ENCODE measurements around the gene NDUFAF2.

Gene NDUFAF2

GRCh38 chr5:61160497-61160896, 215.5 kb downstream of the NDUFAF2 start:
- Histone ChIP-seq H3K9me3 (ENCODE audit: control insufficient read depth in 1 of 2, low read length in 2 of 2) (no peaks in the 10 kb centered on the region), H3K36me3 (ENCODE audit: control insufficient read depth in 1 of 2, insufficient read depth in 2 of 2, low read length in 2 of 2) (peaks cover 0 to 14% of the 10 kb centered on the region in 2 donors), H3K4me1 (ENCODE audit: control insufficient read depth in 1 of 2, insufficient read depth in 2 of 2, low read length in 2 of 2) (peaks cover 6 to 24% of the 10 kb centered on the region in 2 donors), H3K27me3 (ENCODE audit: low read depth, low read length) (no peaks in the 10 kb centered on the region), H3K27ac (ENCODE audit: low read length) (no peak overlapping the region), H3K4me3 (ENCODE audit: low read depth in 1 of 2, low read length in 2 of 2) (peak overlapping the region in 1 of 2 donors; percentile 95)

DNA sequence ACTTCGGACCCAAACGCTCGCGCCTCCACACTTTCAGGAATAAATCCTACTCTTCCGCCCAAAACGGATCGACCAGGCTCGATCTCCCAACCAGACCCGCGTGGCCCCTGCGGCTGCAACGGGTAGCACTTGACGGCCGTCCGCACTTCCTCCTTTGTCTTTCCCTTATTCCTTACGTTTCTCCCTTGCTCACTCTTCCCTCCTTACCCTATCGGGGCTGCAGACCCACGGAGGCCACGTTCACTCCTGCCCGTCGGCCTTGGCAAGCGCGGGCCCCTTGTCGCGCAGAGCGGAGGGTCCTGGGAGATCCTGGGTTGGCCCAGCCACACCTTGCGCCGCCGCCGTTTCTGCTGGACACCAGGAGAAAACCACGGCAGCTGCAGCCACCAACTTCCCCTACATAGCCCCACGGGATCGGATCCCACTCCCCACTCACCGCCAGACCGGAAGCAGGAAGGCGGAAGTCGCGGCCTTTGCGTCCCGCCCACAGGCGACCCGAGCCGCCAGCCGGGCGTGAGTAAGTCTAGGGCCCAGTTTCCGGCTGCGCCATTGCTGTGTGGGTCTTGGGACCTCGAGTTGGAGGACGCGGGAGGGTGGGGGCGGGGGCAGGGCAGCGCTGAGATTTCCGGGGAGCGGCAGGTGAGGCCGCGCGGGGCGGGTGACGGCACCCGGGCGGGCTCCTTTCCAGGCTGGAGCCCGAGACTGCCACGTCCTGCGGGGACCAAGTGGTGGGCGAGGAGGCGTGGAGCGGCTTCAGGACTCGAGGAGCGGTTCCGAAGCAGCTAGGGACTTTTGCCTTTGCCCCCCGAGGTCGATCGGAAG, 217.2 kb downstream of the NDUFAF2 start, which contains the start of gene SMIM15:
Gene SMIM15 (minus strand): TSS at position 459 of the 822 bp plus-strand sequence. CDS start 2,297 bp downstream, outside the sequence.
- Histone ChIP-seq H3K4me3 (ENCODE audit: low read depth in 1 of 2, low read length in 2 of 2) (peak within 1 kb of the TSS; percentile 95 to 97), H3K4me1 (ENCODE audit: control insufficient read depth in 1 of 2, insufficient read depth in 2 of 2, low read length in 2 of 2) (peaks cover 6 to 24% of the 10 kb centered on the region in 2 donors), H3K36me3 (ENCODE audit: control insufficient read depth in 1 of 2, insufficient read depth in 2 of 2, low read length in 2 of 2) (peaks cover 0 to 14% of the 10 kb centered on the region in 2 donors), H3K27me3 (ENCODE audit: low read depth, low read length) (no peaks in the 10 kb centered on the region), H3K27ac (ENCODE audit: low read length) (peak within 1 kb of the TSS; percentile 96), H3K9me3 (ENCODE audit: control insufficient read depth in 1 of 2, low read length in 2 of 2) (no peaks in the 10 kb centered on the region)

- Histone ChIP-seq H3K27me3 (ENCODE audit: low read depth, low read length) (no peaks in the 10 kb centered on the region), H3K4me3 (ENCODE audit: low read depth in 1 of 2, low read length in 2 of 2) (peak overlapping the region; percentile 95 to 97), H3K36me3 (ENCODE audit: control insufficient read depth in 1 of 2, insufficient read depth in 2 of 2, low read length in 2 of 2) (peaks cover 0 to 14% of the 10 kb centered on the region in 2 donors), H3K27ac (ENCODE audit: low read length) (peak overlapping the region; percentile 96), H3K9me3 (ENCODE audit: control insufficient read depth in 1 of 2, low read length in 2 of 2) (no peaks in the 10 kb centered on the region), H3K4me1 (ENCODE audit: control insufficient read depth in 1 of 2, insufficient read depth in 2 of 2, low read length in 2 of 2) (peaks cover 6 to 24% of the 10 kb centered on the region in 2 donors)
Measured at GRCh38 chr5:61162832-61163567, 218.0 kb downstream of the NDUFAF2 start.

- Histone ChIP-seq H3K9me3 (ENCODE audit: control insufficient read depth in 1 of 2, low read length in 2 of 2) (no peaks in the 10 kb centered on the region), H3K27me3 (ENCODE audit: low read depth, low read length) (no peaks in the 10 kb centered on the region), H3K36me3 (ENCODE audit: control insufficient read depth in 1 of 2, insufficient read depth in 2 of 2, low read length in 2 of 2) (peaks cover 0 to 14% of the 10 kb centered on the region in 2 donors), H3K27ac (ENCODE audit: low read length) (no peak overlapping the region), H3K4me3 (ENCODE audit: low read depth in 1 of 2, low read length in 2 of 2) (peak overlapping the region in 1 of 2 donors; percentile 95), H3K4me1 (ENCODE audit: control insufficient read depth in 1 of 2, insufficient read depth in 2 of 2, low read length in 2 of 2) (peaks cover 6 to 24% of the 10 kb centered on the region in 2 donors)
Measured at GRCh38 chr5:61163905-61164304, 218.9 kb downstream of the NDUFAF2 start.

- Histone ChIP-seq H3K4me1 (ENCODE audit: control insufficient read depth in 1 of 2, insufficient read depth in 2 of 2, low read length in 2 of 2) (peaks cover 0 to 7% of the 10 kb centered on the region in 2 donors), H3K9me3 (ENCODE audit: control insufficient read depth in 1 of 2, low read length in 2 of 2) (no peaks in the 10 kb centered on the region), H3K27ac (ENCODE audit: low read length) (no peak overlapping the region), H3K4me3 (ENCODE audit: low read depth in 1 of 2, low read length in 2 of 2) (no peak overlapping the region), H3K36me3 (ENCODE audit: control insufficient read depth in 1 of 2, insufficient read depth in 2 of 2, low read length in 2 of 2) (no peaks in the 10 kb centered on the region), H3K27me3 (ENCODE audit: low read depth, low read length) (no peaks in the 10 kb centered on the region)
Measured at GRCh38 chr5:61167382-61167781, 222.4 kb downstream of the NDUFAF2 start.

GRCh38 chr5:61168951-61169350, 223.9 kb downstream of the NDUFAF2 start:
- Histone ChIP-seq H3K9me3 (ENCODE audit: control insufficient read depth in 1 of 2, low read length in 2 of 2) (no peaks in the 10 kb centered on the region), H3K4me3 (ENCODE audit: low read depth in 1 of 2, low read length in 2 of 2) (no peak overlapping the region), H3K27me3 (ENCODE audit: low read depth, low read length) (no peaks in the 10 kb centered on the region), H3K27ac (ENCODE audit: low read length) (no peak overlapping the region), H3K36me3 (ENCODE audit: control insufficient read depth in 1 of 2, insufficient read depth in 2 of 2, low read length in 2 of 2) (no peaks in the 10 kb centered on the region), H3K4me1 (ENCODE audit: control insufficient read depth in 1 of 2, insufficient read depth in 2 of 2, low read length in 2 of 2) (no peaks in the 10 kb centered on the region)

GRCh38 chr5:61171479-61171878, 226.5 kb downstream of the NDUFAF2 start:
- H3K9me3 ChIP-seq (ENCODE audit: control insufficient read depth in 1 of 2, low read length in 2 of 2): no peaks in the 10 kb centered on the region
- no peaks in the 10 kb centered on the region for H3K4me1 ChIP-seq (ENCODE audit: control insufficient read depth in 1 of 2, insufficient read depth in 2 of 2, low read length in 2 of 2)
- H3K36me3 ChIP-seq (ENCODE audit: control insufficient read depth in 1 of 2, insufficient read depth in 2 of 2, low read length in 2 of 2): no peaks in the 10 kb centered on the region
- H3K27ac ChIP-seq (ENCODE audit: low read length): no peak overlapping the region
- H3K27me3 ChIP-seq (ENCODE audit: low read depth, low read length): no peaks in the 10 kb centered on the region
- no peak overlapping the region for H3K4me3 ChIP-seq (ENCODE audit: low read depth in 1 of 2, low read length in 2 of 2)

DNA sequence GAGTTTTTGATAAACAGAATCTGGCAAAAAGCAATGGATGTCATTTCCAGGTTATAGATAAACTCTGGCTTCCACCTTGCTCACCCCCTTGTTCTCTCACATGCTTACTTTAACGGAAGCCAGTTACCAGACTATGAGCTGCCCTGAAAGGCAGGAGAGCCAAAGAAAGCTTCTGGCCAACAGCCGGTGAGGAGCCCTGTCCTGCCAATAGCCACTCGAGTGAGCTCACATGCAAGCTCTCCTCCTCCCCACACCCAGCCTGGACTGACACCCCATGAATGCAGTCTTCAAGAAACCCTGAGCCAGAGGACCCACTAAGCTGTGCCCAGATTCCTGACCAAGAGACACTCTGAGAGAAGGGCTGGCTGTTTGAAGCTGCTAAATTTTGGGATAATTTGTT, 231.6 kb downstream of the NDUFAF2 start:
- no peaks in the 10 kb centered on the region for H3K27me3 ChIP-seq (ENCODE audit: low read depth, low read length)
- H3K4me3 ChIP-seq (ENCODE audit: low read depth in 1 of 2, low read length in 2 of 2): no peak overlapping the region
- H3K27ac ChIP-seq (ENCODE audit: low read length): no peak overlapping the region
- H3K9me3 ChIP-seq (ENCODE audit: control insufficient read depth in 1 of 2, low read length in 2 of 2): no peaks in the 10 kb centered on the region
- H3K36me3 ChIP-seq (ENCODE audit: control insufficient read depth in 1 of 2, insufficient read depth in 2 of 2, low read length in 2 of 2): no peaks in the 10 kb centered on the region
- H3K4me1 ChIP-seq (ENCODE audit: control insufficient read depth in 1 of 2, insufficient read depth in 2 of 2, low read length in 2 of 2): no peaks in the 10 kb centered on the region

DNA sequence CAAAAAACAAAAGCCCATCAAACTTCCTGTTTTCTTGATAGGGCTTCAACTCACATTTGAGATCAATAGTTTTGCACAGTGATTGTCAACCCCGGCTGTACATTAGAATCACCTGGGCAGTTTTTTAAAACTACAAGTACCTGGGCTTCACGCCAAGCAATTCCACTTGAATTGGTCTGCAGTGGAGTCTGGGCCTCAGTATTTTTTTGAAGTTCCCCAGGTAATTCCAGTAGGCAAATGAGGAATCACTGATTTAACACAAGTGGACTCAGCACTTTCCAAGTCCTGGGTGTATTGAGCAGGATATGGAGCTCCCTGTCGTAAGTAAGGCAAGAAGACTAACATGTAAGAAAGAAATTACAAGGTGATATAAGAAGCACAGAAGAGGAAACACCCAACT, 232.1 kb downstream of the NDUFAF2 start:
- Histone ChIP-seq H3K27ac (ENCODE audit: low read length) (no peak overlapping the region), H3K4me3 (ENCODE audit: low read depth in 1 of 2, low read length in 2 of 2) (no peak overlapping the region), H3K36me3 (ENCODE audit: control insufficient read depth in 1 of 2, insufficient read depth in 2 of 2, low read length in 2 of 2) (no peaks in the 10 kb centered on the region), H3K4me1 (ENCODE audit: control insufficient read depth in 1 of 2, insufficient read depth in 2 of 2, low read length in 2 of 2) (no peaks in the 10 kb centered on the region), H3K9me3 (ENCODE audit: control insufficient read depth in 1 of 2, low read length in 2 of 2) (no peaks in the 10 kb centered on the region), H3K27me3 (ENCODE audit: low read depth, low read length) (no peaks in the 10 kb centered on the region)

- no peak overlapping the region for H3K27ac ChIP-seq (ENCODE audit: low read length)
- H3K9me3 ChIP-seq (ENCODE audit: control insufficient read depth in 1 of 2, low read length in 2 of 2): no peaks in the 10 kb centered on the region
- no peak overlapping the region for H3K4me3 ChIP-seq (ENCODE audit: low read depth in 1 of 2, low read length in 2 of 2)
- no peaks in the 10 kb centered on the region for H3K4me1 ChIP-seq (ENCODE audit: control insufficient read depth in 1 of 2, insufficient read depth in 2 of 2, low read length in 2 of 2)
- H3K27me3 ChIP-seq (ENCODE audit: low read depth, low read length): no peaks in the 10 kb centered on the region
- no peaks in the 10 kb centered on the region for H3K36me3 ChIP-seq (ENCODE audit: control insufficient read depth in 1 of 2, insufficient read depth in 2 of 2, low read length in 2 of 2)
Measured at GRCh38 chr5:61177716-61178115, 232.7 kb downstream of the NDUFAF2 start.

DNA sequence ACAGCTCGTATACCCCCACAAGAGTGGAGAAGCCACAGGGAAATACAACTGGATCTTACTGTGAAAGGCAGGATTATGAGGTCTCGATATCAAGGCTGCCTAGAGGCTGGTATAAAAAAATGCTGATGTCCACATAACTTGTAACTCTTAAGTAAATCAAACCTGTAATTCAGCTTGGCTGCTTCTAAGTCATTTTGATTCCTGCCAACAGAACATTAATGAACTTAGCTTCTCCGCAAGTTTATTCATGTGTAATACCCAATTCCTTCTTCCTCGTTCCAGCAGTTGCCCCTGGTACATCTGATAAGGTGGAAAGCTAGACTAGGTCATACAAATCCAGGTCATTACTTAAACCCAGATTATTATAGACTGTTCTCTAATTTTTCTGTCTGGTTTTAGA, 233.7 kb downstream of the NDUFAF2 start:
- no peaks in the 10 kb centered on the region for H3K36me3 ChIP-seq (ENCODE audit: control insufficient read depth in 1 of 2, insufficient read depth in 2 of 2, low read length in 2 of 2)
- H3K27me3 ChIP-seq (ENCODE audit: low read depth, low read length): no peaks in the 10 kb centered on the region
- no peaks in the 10 kb centered on the region for H3K9me3 ChIP-seq (ENCODE audit: control insufficient read depth in 1 of 2, low read length in 2 of 2)
- H3K4me3 ChIP-seq (ENCODE audit: low read depth in 1 of 2, low read length in 2 of 2): no peak overlapping the region
- H3K27ac ChIP-seq (ENCODE audit: low read length): no peak overlapping the region
- H3K4me1 ChIP-seq (ENCODE audit: control insufficient read depth in 1 of 2, insufficient read depth in 2 of 2, low read length in 2 of 2): no peaks in the 10 kb centered on the region
